Activated CD8-positive, alpha-beta memory T cell treated with anti-CD3 and anti-CD28 coated beads, Interleukin-2, amount 10 ng/mL, durations not matched to agents 7 days and 5 days (primary cell): ENCODE measurements around the gene ID2. TPM values are rescaled to one million over a fixed set of nuclear protein-coding genes. Genes with fewer than 3 reads are reported as not detected.

Experiments used
- ATAC-seq: fragments of 150-1000 bp; cut with Tn5 transposase; one replicate; pipeline ENCODE4 v1.10.0; 2021; ENCODE audit warnings: moderate library complexity
- CTCF ChIA-PET: fragments of 350-600 bp; sonication (Branson Sonifier 250); formaldehyde crosslinking; loops from one replicate; lab custom pipeline; 2021; ENCODE audit warnings: antibody characterized with exemption; lab: Charles Lee
- DNase-seq: peaks from one replicate; pipeline ENCODE4 v3.0.0-alpha.2; 2020
- H3K27ac Mint-ChIP-seq: one replicate; pipeline ENCODE4 v1.8.0; 2021; ENCODE audit warnings: mild to moderate bottlenecking, mixed read lengths
- H3K27me3 Mint-ChIP-seq: one replicate; pipeline ENCODE4 v1.8.0; 2021; ENCODE audit warnings: mixed read lengths
- H3K36me3 Mint-ChIP-seq: one replicate; pipeline ENCODE4 v1.8.0; 2021; ENCODE audit warnings: mild to moderate bottlenecking, mixed read lengths
- H3K4me1 Mint-ChIP-seq: one replicate; pipeline ENCODE4 v1.8.0; 2021; ENCODE audit warnings: mixed read lengths
- H3K4me3 Mint-ChIP-seq: one replicate; pipeline ENCODE4 v1.8.0; 2021; ENCODE audit warnings: mild to moderate bottlenecking, moderate library complexity, mixed read lengths
- H3K9me3 Mint-ChIP-seq: one replicate; pipeline ENCODE4 v1.8.0; 2022; ENCODE audit warnings: low read depth, mixed read lengths
- total RNA-seq, 2 experiments: library from RNA; stranded (reverse); gene quantifications; one replicate each; pipeline ENCODE4 v1.2.3, GENCODE V29; 2021

ID2 gene
- total RNA-seq, 2 experiments from 2014 or later: 342 to 431 TPM

GRCh38 chr2:8642366-8643068, 39.3 kb upstream of the ID2 start:
- ATAC-seq: no peak
- Mint-ChIP-seq H3K4me3 (no peak overlapping the region), H3K9me3 (peaks cover 2% of the 10 kb centered on the region), H3K27me3 (peaks cover 8% of the 10 kb centered on the region), H3K36me3 (peaks cover 3% of the 10 kb centered on the region), H3K4me1 (peaks cover 5% of the 10 kb centered on the region), H3K27ac (no peak overlapping the region)
- no peak for DNase-seq
- CTCF ChIA-PET: no interaction called here

DNA sequence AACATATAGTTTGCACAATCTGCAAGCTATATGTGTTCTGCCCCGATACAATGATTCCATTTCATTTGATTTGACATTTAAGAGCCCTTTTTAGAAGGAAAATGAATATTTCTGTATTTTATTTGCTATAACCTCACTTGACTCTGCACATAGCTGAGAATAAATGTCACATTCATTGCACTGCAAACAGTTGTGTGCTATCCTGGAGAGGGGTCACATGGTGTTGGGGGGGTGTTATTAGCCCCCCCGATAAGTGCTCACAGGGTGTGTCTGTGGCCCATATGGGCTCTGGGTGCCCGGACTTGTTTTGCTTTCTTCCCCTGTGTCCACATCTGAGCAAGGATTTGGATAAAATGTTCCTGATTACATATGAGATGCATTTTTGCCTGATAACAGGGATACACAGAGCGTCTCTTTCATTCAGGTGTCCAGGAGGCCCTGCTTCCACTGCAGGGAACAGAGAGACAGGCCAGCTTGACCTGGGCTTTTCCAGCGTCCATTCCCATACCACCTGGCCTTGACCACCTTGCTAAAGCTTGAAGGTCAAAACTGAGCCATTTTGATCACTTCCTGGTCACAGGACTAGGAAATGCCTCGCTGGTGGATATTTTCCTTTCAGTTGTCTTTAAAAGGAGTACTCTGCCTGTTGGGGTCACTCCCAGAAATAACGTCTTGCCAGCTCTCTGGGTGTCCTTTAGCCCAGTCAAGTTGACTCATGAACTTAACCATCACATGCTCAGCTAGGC, 38.4 kb upstream of the ID2 start:
- H3K4me1 Mint-ChIP-seq: peaks cover 5% of the 10 kb centered on the region
- peaks cover 3% of the 10 kb centered on the region for H3K36me3 Mint-ChIP-seq
- ATAC-seq (no peak), DNase-seq (no peak)
- CTCF ChIA-PET: interaction anchor here (0.6 to 1.3 kb wide), 2 partner anchors 21 to 99 kb away, joined by 3 to 5 read pairs; no protein-coding TSS in a partner anchor
- no peak overlapping the region for H3K4me3 Mint-ChIP-seq
- H3K27me3 Mint-ChIP-seq: peaks cover 2% of the 10 kb centered on the region
- no peak overlapping the region for H3K27ac Mint-ChIP-seq
- H3K9me3 Mint-ChIP-seq: peaks cover 2% of the 10 kb centered on the region

DNA sequence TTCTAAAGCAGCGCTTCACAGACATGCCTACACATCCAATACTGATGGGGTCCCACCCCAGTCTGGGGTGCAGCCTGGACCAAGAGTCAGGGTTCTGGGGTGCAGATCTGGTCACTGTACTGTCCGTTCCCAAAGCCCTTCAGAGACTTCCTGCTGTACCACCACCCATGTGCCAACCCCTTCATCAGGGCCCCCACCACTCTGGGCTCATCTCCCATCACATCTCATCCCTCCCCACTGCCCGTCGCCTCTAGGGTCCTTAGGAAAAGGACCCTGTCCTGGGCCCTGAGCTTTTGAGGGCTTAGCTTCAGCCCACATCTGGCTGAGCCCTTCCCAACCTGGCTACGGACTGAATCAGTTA, 37.9 kb upstream of the ID2 start:
- CTCF ChIA-PET: interaction anchor here (1.3 kb wide), 1 partner anchor 100 kb away, joined by 3 read pairs; no protein-coding TSS in a partner anchor

GRCh38 chr2:8644605-8645175, 37.2 kb upstream of the ID2 start:
- DNase-seq (peak; percentile 59), ATAC-seq (peak; percentile 51)
- Mint-ChIP-seq H3K9me3 (peaks cover 2% of the 10 kb centered on the region), H3K27ac (no peak overlapping the region), H3K36me3 (peaks cover 3% of the 10 kb centered on the region), H3K4me3 (no peak overlapping the region), H3K27me3 (peaks cover 2% of the 10 kb centered on the region), H3K4me1 (peaks cover 5% of the 10 kb centered on the region)
- CTCF ChIA-PET: no interaction called here

More for the DNA sequence above, 37.9 kb upstream of the ID2 start:
- ATAC-seq (no peak), DNase-seq (no peak)
- Mint-ChIP-seq H3K4me3 (no peak overlapping the region), H3K27me3 (peaks cover 2% of the 10 kb centered on the region), H3K27ac (no peak overlapping the region), H3K4me1 (peaks cover 5% of the 10 kb centered on the region), H3K9me3 (peaks cover 2% of the 10 kb centered on the region), H3K36me3 (peaks cover 3% of the 10 kb centered on the region)

DNA sequence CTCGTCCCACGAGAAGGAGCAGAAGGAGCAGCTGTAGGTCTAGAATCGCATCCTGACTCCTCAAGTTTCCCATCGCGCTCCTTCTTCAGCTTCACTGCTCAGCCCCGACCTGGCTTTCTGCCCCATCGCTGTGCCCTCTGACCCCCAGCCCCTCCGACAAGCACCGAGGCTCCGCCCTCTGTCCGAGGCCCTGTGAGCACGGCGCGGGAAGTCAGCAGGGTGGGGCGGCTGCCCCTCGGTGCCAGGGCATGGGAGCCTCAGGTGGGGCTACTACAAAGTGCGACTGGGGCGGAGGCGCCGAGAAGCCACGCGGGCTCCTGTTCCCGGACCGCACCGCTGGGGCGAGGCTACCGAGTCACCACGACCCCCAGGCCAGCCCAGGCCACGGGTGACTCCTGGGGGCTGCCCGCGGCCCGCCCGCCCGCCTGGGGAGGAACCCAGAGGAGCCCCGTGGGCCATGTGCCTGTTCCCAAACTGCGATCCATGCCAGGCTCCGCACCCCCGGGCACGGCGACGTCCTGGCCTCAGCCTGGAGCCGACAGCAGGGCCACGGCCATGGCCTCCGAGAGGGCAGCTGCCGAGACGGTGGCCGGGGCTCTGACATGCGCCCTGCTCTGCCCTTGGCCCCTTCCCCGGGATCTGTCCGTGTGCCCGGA, 36.6 kb upstream of the ID2 start:
- Mint-ChIP-seq H3K27ac (no peak overlapping the region), H3K27me3 (peaks cover 2% of the 10 kb centered on the region), H3K4me3 (no peak overlapping the region), H3K4me1 (peaks cover 5% of the 10 kb centered on the region), H3K36me3 (peaks cover 3% of the 10 kb centered on the region), H3K9me3 (peaks cover 2% of the 10 kb centered on the region)
- no peak for DNase-seq
- CTCF ChIA-PET: no interaction called here
- no peak for ATAC-seq

DNA sequence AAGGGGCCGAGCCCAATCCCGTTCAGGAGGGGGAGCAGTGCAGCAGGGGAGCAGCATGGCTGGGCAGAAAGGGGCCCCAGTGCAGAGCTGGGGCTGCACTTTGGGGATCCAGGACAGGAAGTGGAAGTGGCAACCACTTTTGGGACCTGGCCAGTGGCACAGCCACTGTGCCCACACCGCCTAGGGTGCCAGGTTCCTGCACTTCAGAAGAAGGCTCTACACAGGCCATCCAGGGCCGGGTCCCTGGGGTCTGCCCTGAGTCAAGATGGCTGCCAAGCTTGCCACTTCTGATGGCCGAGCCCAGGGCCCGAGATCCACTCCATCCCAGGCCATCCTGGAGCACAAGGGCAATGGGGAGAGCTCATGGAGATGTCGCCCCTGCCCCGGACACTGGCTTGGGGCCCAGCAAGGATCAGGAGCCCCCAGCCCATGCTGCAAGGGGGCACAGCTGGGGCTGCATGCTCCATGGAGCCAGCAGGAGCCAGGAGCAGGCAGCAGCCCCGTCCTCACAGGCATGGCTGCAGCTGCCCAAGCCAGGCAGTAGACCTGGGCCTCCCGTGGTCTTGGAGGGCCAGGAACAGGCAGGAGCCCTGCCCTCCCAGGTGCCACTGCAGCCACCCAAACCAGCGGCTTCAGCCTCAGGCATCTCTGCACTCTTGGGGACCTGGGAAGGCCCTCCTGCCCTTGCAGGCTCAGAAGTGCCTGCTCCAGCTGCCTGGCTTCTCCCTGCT, 35.0 kb upstream of the ID2 start:
- CTCF ChIA-PET: no interaction called here
- H3K27ac Mint-ChIP-seq: no peak overlapping the region
- no peak for ATAC-seq
- no peaks in the 10 kb centered on the region for H3K27me3 Mint-ChIP-seq
- H3K9me3 Mint-ChIP-seq: peaks cover 2% of the 10 kb centered on the region
- H3K36me3 Mint-ChIP-seq: peaks cover 3% of the 10 kb centered on the region
- peaks cover 5% of the 10 kb centered on the region for H3K4me1 Mint-ChIP-seq
- H3K4me3 Mint-ChIP-seq: no peak overlapping the region
- no peak for DNase-seq

DNA sequence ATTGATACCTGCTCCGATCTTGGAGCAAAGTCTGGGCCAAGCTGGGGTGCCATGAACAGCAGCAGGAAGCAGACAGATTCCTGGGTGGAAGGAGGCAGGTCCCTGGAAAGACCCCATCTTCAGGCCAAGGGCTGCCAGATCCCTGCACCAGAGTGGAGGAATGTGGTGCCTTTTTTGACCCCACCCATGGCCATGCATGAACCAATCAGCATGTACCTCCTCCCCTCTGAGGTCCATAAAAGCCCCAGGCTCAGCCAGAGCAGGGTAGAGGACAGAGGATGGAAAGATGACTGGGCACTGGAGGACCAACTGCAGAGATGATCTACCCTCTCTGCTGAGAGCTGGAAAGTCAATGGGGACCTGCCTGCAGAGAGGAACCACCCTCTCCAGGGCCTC, 34.4 kb upstream of the ID2 start:
- ATAC-seq (no peak), DNase-seq (no peak)
- Mint-ChIP-seq H3K9me3 (peaks cover 2% of the 10 kb centered on the region), H3K27me3 (no peaks in the 10 kb centered on the region), H3K36me3 (peaks cover 3% of the 10 kb centered on the region), H3K4me1 (peaks cover 5% of the 10 kb centered on the region), H3K27ac (no peak overlapping the region), H3K4me3 (no peak overlapping the region)
- CTCF ChIA-PET: no interaction called here

- Mint-ChIP-seq H3K4me3 (no peak overlapping the region), H3K4me1 (peaks cover 5% of the 10 kb centered on the region), H3K36me3 (peaks cover 3% of the 10 kb centered on the region), H3K27me3 (no peaks in the 10 kb centered on the region), H3K27ac (no peak overlapping the region), H3K9me3 (peaks cover 2% of the 10 kb centered on the region)
- CTCF ChIA-PET: no interaction called here
- ATAC-seq (no peak), DNase-seq (no peak)
Observed at GRCh38 chr2:8648441-8649213, 33.2 kb upstream of the ID2 start.

GRCh38 chr2:8649718-8650117, 32.1 kb upstream of the ID2 start:
- CTCF ChIA-PET: no interaction called here
- Mint-ChIP-seq H3K36me3 (peaks cover 3% of the 10 kb centered on the region), H3K4me1 (no peaks in the 10 kb centered on the region), H3K9me3 (peaks cover 2% of the 10 kb centered on the region), H3K27me3 (no peaks in the 10 kb centered on the region), H3K4me3 (no peak overlapping the region), H3K27ac (no peak overlapping the region)
- DNase-seq: no peak
- ATAC-seq: no peak

DNA sequence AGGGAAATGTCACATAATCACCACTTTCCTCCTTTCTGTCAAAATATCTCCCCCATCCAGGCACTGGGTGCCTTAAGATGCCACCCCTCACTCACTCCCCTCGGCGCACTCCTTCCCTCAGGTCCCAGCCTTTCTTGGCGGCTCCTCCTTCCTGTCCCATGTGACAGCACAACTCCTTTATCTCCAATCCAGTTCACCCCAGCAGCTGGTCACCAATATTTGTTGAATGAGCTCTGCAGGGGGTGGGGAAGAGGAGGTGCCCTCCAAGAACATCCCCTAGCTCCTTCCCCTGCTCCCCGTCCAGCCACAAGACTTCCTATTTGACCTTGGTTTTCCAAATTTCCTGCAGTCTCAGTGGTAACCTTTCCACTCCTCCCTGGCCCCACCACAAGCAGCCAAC, 31.6 kb upstream of the ID2 start:
- no peak for ATAC-seq
- no peaks in the 10 kb centered on the region for H3K4me1 Mint-ChIP-seq
- CTCF ChIA-PET: no interaction called here
- no peak overlapping the region for H3K27ac Mint-ChIP-seq
- DNase-seq: no peak
- H3K4me3 Mint-ChIP-seq: no peak overlapping the region
- peaks cover 3% of the 10 kb centered on the region for H3K36me3 Mint-ChIP-seq
- peaks cover 2% of the 10 kb centered on the region for H3K27me3 Mint-ChIP-seq
- peaks cover 2% of the 10 kb centered on the region for H3K9me3 Mint-ChIP-seq

DNA sequence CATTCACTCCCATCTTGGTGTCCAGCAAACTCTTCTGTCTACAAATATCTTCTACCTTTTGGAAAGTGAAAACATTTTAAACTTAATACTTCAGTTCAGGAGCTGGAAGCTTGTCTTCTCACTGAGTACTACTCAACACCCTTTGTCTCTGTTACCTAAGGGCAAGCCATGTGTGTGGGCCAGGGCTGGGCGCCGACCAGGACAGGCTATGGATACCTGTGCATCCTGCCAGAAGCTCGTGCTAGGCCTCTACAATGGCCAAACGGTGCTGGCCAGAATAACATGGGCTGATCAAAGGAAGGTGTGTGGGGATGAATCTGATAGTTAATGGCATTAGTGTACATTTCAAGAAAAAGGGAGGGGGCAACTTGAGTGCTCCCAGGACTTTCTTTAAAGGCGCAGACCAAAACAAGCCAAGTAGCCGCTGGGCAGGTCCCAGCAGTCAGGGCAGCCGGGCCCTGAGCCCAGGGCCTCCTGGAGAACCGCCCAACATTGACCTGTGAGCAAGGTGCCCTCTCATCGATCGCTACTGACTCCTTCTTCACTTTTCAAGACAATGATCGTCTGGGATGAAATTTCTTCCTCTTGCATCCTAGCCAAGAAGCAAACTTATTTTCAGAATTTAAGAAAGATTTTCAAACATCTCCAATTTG, 29.0 kb upstream of the ID2 start:
- no peak for ATAC-seq
- Mint-ChIP-seq H3K9me3 (no peaks in the 10 kb centered on the region), H3K27me3 (peaks cover 18% of the 10 kb centered on the region), H3K4me3 (no peak overlapping the region), H3K27ac (no peak overlapping the region), H3K36me3 (no peaks in the 10 kb centered on the region), H3K4me1 (peaks cover 10% of the 10 kb centered on the region)
- no peak for DNase-seq
- CTCF ChIA-PET: no interaction called here

GRCh38 chr2:8653485-8653884, 28.4 kb upstream of the ID2 start:
- CTCF ChIA-PET: no interaction called here
- ATAC-seq (no peak), DNase-seq (no peak)
- Mint-ChIP-seq H3K4me1 (peaks cover 10% of the 10 kb centered on the region), H3K9me3 (no peaks in the 10 kb centered on the region), H3K36me3 (no peaks in the 10 kb centered on the region), H3K27me3 (peaks cover 19% of the 10 kb centered on the region), H3K27ac (no peak overlapping the region), H3K4me3 (no peak overlapping the region)
